Adipose tissue (tissue), 3 donors: ENCODE data around the gene SFT2D2. TPM values are rescaled to one million over a fixed set of nuclear protein-coding genes. Genes with fewer than 3 reads are reported as not detected.
A peak's percentile ranks its signal among the peaks of the same experiment; 100 is the strongest.
"Not testable (repeated sequence)": the region's sequence is repeated elsewhere in the genome, so short reads cannot be mapped to it uniquely, and the experiment has no call there.

ENCODE experiments used
- H3K27ac ChIP-seq: one replicate; pipeline ENCODE4 v1.5.1; 2013; ENCODE audit warnings: low read depth, low read length
- WGBS, 3 donors: extraction: QIAGEN DNeasy Blood & Tissue Kit; methylation state at CpG; one replicate each; pipeline ENCODE4 v1.1.7; 2013; 5-methylcytosine and 5-hydroxymethylcytosine counted together
- polyA plus RNA-seq, 3 donors: library from polyadenylated mRNA; stranded (reverse); fragments of 200-250 nt; gene quantifications; one replicate each; pipeline ENCODE4 v1.2.3, GENCODE V29; 2013
- donor health status: healthy with polysubstance abuse.
- donor health status: Bipolar disorder and iron deficiency.
- donor health status: healthy.

SFT2D2 gene
- 1 to 10 TPM; 2.9 to 4.8 (median 4.6) TPM for polyA plus RNA-seq

DNA sequence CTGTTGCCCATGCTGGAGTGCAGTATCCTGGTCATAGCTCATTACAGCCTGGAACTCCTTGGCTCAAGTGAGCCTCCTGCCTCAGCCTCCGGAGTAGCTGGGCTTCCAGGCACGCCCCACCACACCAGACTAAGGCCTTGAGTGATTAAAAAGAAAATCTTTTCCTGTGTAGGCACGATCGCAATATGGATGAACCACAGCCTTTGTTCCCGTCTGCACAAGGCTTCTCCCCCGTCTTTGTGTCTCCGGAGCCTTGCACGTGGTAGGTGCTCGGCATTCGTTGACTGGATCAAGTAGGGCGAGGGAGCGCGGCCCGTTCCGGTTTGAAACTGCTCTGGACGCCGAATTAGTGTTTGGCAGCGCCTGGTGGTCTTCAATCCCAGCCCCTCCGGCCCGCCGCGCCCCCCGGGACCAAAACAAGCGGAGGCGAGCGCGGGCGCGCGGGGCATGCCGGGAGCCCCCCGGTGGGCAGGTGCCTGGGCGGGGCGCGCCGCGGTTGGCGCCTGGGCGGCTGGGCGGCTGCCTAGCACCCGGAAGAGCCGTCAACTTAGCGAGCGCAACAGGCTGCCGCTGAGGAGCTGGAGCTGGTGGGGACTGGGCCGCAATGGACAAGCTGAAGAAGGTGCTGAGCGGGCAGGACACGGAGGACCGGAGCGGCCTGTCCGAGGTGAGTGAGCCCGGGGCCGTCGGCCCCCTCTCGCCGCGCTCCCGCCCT lies at the start of gene SFT2D2:
Gene SFT2D2 (plus strand): TSS at position 529 of the 715 bp plus-strand sequence. CDS start 76 bp downstream, at position 605.
- H3K27ac ChIP-seq = peak within 1 kb of the TSS; percentile 63
- WGBS, 3 donors = 1 to 2% (median 1%) methylated on average over 53 to 58 of the region's 58 CpGs

DNA sequence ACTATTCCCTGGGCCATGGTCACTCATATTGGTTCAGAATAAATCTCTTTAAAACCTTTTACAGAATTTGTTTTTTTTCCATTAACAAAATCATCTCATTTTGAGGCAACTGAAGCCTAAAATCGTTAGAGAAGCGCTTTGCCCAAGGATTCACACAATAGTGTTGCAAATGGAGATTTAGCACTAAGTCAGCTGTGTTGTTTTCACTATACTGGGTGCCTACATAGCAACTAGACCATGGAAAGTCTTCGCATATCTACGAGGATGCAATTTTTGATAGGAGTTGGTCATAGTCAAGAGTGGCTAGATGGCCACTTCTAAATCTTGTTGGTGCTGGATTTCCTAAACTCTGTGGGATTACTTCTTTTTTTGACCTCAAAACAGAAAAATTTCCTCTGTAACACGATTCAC lies 47.6 kb upstream of the SFT2D2 start:
- peak overlapping the region; percentile 45 for H3K27ac ChIP-seq

DNA sequence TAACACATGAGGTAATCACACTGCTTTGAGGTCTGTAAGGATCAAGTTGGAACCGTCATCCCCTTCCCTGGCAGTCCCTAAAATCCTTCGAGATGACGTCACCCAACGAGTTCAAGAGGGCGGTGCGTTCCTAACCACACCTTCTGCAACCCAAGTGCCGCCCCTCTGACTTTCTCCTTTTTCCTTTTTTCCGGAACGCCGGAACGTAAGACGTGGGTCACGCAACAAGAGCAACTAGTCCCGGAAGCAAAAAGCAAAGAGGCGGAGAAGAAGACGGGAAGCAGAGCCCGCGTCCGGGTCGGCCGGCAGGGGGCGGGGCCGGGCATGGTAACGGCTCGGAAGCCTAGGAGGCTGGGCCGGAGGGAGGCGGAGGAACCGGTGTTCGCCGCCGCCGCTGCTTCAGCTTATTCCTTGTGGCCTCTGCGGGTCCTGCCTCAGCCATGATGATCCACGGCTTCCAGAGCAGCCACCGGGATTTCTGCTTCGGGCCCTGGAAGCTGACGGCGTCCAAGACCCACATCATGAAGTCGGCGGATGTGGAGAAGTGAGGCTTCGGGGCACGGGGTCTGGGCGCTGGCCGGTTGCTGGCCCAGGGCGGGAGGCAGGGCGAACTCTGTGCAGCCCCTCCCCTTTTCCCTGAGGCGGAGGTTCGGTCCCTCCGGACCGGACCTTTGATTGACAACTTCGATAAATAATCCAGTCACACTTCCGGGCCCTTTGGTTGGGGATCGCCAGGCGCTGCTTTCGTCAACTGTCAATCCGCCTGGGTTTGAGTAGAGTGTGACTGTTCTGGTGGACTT lies 47.0 kb upstream of the SFT2D2 start, which contains the start of gene TIPRL:
Gene TIPRL (plus strand): TSS at position 325 of the 800 bp plus-strand sequence. CDS start 116 bp downstream, at position 441.
- H3K27ac ChIP-seq = peak within 1 kb of the TSS; percentile 83
- WGBS, 3 donors = 0 to 1% (median 0%) methylated on average over 56 of the region's 56 CpGs

More for the DNA sequence above, 47.6 kb upstream of the SFT2D2 start:
- 73 to 75% (median 74%) methylated on average over 5 of the region's 5 CpGs for WGBS, 3 donors

DNA sequence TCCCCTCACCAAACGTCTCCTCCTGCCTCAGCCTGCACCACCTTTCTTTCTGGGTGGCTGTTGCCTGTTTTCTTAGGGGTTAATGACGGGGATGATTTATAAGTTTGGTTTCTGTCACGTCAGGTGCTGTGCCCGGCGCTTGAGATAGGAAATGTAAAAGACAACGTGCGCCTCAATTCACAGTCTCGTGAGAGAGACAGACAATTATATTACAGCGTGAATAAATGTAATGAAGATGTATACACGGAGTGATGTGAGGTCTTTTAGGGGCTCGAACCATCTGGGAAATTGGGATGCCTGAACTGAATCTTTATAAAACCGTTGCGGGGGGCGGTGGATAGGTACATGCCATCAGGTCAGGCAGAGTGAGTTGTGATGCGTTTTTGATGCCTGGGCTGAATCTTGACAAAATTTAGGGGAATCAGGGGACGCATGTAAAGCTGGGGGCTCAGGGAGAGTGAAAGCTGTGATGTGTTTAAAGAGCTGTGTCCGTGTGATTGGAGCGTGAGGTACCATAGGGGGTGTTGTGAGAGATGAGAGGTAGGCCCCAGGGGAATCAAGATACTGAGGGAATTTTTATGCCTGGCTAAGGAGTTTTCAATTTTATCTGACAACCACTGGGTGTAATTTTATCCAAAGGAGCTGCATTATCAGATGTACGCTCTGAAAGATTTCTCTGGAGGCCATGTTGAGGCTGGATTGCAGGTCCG lies 46.2 kb upstream of the SFT2D2 start:
- peak overlapping the region; percentile 83 for H3K27ac ChIP-seq
- 3 to 7% (median 5%) methylated on average over 20 of the region's 20 CpGs for WGBS, 3 donors

DNA sequence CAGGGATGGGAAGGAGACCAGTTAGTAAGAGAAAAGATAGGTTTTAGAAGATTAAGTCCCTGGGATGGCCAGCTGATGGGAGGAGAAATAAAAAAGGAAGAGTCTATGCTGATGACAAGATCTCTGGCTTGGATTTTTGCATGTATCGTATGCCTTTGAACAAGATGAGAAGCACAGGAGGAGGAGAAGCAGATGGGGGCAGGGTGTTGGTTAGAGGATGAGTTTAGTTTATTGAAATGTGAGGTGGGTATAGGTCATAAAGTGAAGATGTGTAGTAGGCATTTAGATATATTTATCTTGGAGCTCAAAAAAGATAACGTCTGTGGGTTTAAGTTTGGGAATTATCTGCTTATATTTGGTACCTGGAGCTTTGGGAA lies 45.7 kb upstream of the SFT2D2 start:
- 28 to 53% (median 48%) methylated on average over 2 of the region's 2 CpGs for WGBS, 3 donors
- H3K27ac ChIP-seq = no peak overlapping the region

DNA sequence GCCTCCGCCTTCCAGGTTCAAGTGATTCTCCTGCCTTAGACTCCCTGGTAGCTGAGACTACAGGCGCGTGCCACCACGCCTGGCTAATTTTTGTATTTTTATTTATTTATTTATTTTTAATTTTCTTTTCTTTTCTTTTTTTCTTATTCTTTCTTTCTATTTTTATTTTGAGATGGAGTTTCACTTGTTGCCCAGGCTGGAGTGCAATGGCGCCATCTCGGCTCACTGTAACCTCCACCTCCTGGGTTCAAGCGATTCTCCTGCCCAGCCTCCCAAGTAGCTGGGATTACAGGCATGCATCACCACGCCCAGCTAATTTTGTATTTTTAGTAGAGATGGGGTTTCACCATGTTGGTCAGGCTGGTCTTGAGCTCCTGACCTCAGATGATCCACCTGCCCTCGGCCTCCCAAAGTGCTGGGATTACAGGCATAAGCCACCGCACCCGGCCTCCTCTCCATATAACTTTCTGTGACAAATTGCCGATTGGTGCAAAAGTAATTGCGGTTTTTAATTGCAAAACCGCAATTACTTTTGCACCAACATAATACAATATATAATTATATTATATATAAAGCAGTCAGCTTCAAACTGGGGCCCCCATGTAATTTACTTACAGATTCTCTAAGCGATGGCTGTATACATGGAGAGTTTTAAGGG lies 44.6 kb upstream of the SFT2D2 start:
- H3K27ac ChIP-seq = not testable (repeated sequence)
- 97 to 98% (median 97%) methylated on average over 15 of the region's 15 CpGs for WGBS, 3 donors

DNA sequence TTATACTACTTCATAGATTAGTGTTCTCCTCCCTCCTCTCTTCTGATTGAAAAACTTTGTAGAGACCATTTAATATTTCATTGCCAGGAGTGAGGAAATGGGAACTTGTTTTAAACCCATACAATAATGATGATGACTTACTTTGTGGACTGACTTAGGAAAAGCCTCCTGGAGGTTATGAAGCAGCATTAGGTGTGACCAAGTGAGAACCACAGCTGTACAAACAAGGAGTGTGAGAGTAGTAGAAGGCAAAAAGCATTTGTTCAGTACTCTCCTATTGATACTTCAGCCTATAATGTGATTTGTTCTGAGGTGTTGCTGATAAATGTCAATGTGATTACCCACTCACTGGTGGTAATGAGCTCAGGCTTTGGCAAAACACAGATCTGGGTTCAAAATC lies 38.6 kb upstream of the SFT2D2 start:
- no peak overlapping the region for H3K27ac ChIP-seq

DNA sequence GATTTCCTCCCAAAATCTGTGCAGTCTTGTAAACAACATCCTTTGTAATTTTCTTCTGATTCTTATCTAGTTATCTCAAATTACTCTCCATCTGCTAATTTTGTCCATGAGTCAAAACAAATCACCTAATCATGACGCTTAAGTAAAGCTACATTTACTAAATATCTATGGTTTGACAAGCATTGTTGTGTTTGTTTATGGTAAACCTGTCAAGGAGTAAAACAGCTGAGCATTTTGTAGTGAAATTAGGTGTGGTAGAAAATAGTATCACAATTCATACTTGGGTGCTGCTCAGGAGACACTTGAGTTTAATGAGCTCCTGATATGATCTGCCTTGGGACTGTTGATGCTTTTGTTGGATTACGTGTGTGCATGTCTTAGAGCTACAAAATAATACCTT lies 35.4 kb upstream of the SFT2D2 start:
- WGBS, 3 donors = 77 to 80% (median 79%) methylated on average over 2 of the region's 2 CpGs
- no peak overlapping the region for H3K27ac ChIP-seq

DNA sequence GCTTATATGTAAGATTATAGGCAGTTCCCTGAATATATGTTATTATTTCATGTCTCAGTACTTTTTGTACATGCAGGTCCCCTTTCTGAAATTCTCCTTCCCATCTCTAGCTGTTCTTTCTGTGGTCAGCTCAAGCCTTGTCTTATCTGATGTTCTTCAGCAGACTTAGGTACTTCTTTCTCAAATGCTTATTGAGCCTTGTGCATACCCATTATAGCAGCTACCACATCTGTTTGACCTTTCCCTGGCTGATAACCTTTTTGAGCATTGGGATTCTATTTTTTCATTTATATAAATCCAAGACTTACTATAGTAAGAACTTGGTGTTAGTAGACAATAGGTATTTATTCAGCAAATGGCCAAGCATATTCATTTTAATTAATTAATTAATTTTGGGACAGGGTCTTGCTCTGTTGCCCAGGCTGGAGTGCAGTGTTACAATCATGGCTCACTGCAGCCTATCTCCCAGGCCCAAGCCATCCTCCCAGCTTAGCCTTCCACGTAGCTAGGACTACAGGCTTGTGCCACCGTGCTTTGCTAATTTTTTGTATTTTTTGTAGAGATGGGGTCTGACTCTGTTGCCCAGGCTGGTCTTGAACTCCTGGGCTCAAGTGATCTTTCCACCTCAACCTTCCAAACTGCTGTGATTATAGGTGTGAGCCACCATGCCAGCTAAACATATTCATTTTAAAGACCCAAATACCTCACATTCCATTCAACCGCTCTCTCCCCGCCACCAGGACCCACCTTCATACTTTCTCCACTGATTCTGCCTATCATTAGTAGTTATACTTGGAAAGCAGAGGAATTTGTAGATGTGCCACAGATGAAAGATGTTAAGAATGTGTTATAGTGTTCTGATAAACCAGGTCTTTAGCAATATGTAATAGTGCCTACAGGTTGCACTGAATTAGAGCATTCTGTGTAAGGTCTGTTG lies 30.3 kb upstream of the SFT2D2 start:
- no peak overlapping the region for H3K27ac ChIP-seq
- 96 to 97% (median 96%) methylated on average over 4 of the region's 4 CpGs for WGBS, 3 donors

DNA sequence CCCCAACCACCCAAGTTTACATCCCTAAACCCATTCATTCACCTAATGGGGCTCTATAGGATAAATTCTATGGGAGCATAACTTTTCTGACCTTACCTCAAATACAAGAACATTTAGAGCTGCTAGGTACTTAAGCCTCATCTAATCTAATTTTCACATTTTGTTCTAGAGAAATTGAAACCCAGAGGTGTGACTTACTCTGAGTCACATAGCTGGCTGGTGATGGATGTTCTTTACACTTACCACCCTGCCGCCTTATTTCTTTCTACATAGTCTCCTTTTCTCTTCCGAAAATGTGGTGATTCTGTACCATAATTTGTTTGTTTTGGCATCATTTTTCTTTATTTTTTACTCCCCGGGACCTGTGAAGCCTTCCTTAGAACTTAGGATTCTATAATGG lies 26.7 kb upstream of the SFT2D2 start:
- 56 to 61% (median 57%) methylated on average over 3 of the region's 3 CpGs for WGBS, 3 donors

DNA sequence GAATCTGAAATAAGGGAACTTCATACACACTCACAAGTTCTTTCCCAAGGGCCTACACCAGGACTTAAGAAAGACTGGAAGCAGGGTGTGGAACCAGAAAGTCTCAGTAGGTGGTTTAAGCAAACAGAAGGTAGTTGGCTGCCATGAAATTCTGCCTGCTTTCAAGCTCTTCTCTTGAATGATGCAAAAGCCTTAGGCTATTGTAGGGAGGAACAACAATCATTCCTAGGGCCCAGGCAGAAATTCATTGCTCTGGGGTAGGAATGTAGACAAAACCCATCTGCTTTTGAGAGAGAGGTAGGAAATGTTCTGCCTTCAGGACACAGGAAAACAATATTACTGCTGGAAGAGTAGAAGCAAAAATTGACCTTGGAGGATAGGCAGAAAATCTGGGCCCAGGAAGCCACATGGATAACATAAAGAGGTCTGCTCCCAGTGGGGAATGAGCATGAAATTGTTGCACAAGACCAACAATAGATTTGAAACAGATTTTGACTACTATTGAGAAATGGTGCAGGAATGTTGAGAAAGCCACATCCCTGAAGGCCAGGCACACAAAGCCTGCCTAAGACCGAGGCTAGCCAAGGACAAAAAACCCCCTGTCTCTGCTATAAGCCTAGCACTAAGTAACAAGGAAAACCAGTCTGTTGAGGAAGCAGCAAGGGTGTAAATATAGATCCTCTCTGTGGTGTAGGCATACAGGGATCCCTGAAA lies 22.7 kb upstream of the SFT2D2 start:
- WGBS, 3 donors = 36 to 71% (median 64%) methylated on average over 1 of the region's 1 CpG
- H3K27ac ChIP-seq = no peak overlapping the region

More for the DNA sequence above, 26.7 kb upstream of the SFT2D2 start:
- H3K27ac ChIP-seq = no peak overlapping the region

DNA sequence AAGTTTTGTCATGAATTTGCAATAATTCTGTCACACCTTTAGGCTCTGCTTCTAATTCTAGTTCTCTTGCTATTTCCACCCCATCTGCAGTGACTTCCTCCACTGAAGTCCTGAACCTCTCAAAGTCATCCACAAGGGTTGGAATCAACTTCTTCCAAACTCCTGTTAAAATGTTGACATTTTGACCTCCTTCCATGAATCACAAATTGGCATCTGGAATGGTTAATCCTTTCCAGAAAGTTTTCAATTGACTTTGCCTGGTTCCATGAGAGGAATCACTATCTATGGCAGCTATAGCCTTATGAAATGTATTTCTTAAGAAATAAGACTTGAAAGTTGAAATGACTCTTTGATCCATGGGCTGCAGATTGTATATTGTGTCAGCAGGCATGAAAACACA lies 19.7 kb upstream of the SFT2D2 start:
- no peak overlapping the region for H3K27ac ChIP-seq

DNA sequence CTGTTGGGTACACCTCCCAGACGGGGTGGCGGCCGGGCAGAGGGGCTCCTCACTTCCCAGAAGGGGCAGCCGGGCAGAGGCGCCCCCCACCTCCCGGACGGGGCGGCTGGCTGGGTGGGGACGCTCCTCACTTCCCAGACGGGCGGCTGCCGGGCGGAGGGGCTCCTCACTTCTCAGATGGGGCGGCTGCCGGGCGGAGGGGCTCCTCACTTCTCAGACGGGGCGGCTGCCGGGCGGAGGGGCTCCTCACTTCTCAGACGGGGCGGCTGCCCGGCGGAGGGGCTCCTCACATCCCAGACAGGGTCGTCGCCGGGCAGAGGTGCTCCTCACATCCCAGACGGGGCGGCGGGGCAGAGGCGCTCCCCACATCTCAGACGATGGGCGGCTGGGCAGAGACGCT lies 18.1 kb upstream of the SFT2D2 start:
- not testable (repeated sequence) for H3K27ac ChIP-seq
- 95 to 97% (median 95%) methylated on average over 9 to 29 of the region's 34 CpGs for WGBS, 3 donors

DNA sequence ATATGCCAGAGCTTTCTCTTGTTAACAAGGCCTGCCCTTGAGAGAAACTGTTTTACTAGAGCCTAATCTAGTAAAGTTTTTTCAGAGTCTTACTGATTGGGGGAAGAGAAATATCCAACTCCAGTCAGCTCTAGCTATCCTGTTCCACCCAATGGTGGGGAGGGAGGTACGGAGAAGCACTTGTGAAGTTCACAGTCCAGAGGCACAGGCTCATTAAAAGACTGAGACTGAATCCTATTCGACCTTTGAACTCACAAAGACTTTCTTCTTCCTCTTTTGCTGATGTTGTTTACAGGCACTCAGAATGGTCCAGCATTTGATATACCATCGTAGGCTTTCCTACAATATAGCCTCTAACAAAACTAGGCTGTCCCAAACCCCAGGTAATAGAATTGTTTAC lies 15.5 kb upstream of the SFT2D2 start:
- WGBS, 3 donors = 85 to 88% (median 88%) methylated on average over 3 of the region's 3 CpGs
- H3K27ac ChIP-seq = no peak overlapping the region

DNA sequence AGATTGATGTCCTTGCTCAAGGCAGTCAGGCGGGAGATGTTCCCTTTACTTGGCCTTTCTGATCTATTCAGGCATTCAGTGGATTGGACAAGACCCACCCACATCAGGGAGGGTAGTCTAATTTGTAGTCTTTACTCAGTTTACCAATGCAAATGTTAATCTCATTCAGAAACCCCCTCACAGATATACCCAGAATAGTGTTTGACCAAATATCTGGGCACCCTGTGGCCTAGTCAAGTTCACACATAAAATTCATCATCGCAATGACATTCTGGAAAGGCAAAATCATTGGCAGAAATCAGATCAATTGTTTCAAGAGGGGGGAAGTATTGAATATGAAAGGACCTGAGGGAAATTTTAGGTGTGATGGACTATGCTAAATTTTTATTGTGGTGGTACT lies 12.5 kb upstream of the SFT2D2 start:
- 96 to 100% (median 100%) methylated on average over 2 of the region's 2 CpGs for WGBS, 3 donors
- H3K27ac ChIP-seq = no peak overlapping the region

DNA sequence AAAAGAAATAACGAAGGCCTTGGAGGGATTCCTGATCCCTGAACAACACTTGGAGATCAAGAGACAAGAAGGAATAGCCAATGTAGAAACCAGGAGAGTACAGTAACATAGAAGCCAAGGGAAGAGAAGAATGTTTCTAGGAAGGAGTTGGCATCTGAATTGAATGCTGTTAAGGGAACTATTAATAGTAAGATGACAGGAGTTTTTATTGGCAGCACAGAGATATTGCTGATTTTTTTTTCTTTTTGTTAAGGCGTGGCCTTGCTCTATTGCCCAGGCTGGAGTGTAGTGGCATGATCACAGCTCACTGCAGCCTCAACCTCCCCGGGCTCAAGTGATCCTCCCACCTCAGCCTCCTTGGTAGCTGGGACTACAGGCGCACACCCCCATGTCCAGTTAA lies 9.6 kb upstream of the SFT2D2 start:
- no peak overlapping the region for H3K27ac ChIP-seq
- WGBS, 3 donors = 89 to 97% (median 94%) methylated on average over 4 of the region's 4 CpGs

DNA sequence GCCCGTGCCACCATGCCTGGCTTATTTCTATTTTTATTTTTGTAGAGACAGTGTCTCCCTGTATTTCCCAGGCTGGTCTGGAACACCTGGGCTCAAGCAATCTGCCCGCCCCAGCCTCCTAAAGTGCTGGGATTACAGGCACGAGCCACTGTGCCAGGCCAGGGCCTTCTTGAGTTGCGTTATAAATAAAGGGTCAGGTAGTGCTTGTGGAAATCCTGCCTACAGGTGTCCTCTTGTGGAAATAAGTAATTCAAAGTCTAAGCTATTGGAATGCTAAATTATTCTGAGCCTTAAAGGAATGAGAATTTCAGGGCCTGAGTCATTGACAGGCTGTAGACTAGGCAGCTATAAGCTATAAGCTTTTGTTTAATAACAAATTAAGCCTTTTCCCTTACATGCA lies 8.1 kb upstream of the SFT2D2 start:
- no peak overlapping the region for H3K27ac ChIP-seq
- WGBS, 3 donors = 96 to 99% (median 99%) methylated on average over 4 of the region's 4 CpGs
